Measurements from ENCODE around the gene FOXM1. TPM values are rescaled to one million over a fixed set of nuclear protein-coding genes. Genes with fewer than 3 reads are reported as not detected.

FOXM1 gene
- total RNA-seq, 1 donor from 2014 or later, result 14.3 TPM

- DNase-seq (ENCODE audit: low read depth), result no peak
- Histone ChIP-seq H3K4me3 (ENCODE audit: low read depth, low read length) (no peak overlapping the region), H3K36me3 (ENCODE audit: control insufficient read depth, insufficient read depth, low read length) (no peaks in the 10 kb centered on the region), H3K27me3 (ENCODE audit: control insufficient read depth, insufficient read depth, low read length) (no peaks in the 10 kb centered on the region)
- no peak for TF ChIP-seq CTCF (IDR thresholded peaks at IDR 0.05; ENCODE audit: insufficient read depth, low read length, poor library complexity, severe bottlenecking)
Observed at GRCh38 chr12:2844786-2845185, 32.2 kb downstream of the FOXM1 start.

- DNase-seq (ENCODE audit: low read depth), result no peak
- Histone ChIP-seq H3K27me3 (ENCODE audit: control insufficient read depth, insufficient read depth, low read length) (no peaks in the 10 kb centered on the region), H3K4me3 (ENCODE audit: low read depth, low read length) (no peak overlapping the region), H3K36me3 (ENCODE audit: control insufficient read depth, insufficient read depth, low read length) (no peaks in the 10 kb centered on the region)
- TF ChIP-seq CTCF (IDR thresholded peaks at IDR 0.05; ENCODE audit: insufficient read depth, low read length, poor library complexity, severe bottlenecking), result no peak
Observed at GRCh38 chr12:2842948-2843347, 34.0 kb downstream of the FOXM1 start.

- H3K36me3 ChIP-seq (ENCODE audit: control insufficient read depth, insufficient read depth, low read length), result no peaks in the 10 kb centered on the region
- no peak for TF ChIP-seq CTCF (IDR thresholded peaks at IDR 0.05; ENCODE audit: insufficient read depth, low read length, poor library complexity, severe bottlenecking)
- H3K4me3 ChIP-seq (ENCODE audit: low read depth, low read length), result no peak overlapping the region
- no peak for DNase-seq (ENCODE audit: low read depth)
- H3K27me3 ChIP-seq (ENCODE audit: control insufficient read depth, insufficient read depth, low read length), result peaks cover under 1% of the 10 kb centered on the region
Observed at GRCh38 chr12:2841056-2841650, 35.8 kb downstream of the FOXM1 start.

GRCh38 chr12:2836574-2836973 is 40.4 kb downstream of the FOXM1 start:
- H3K27me3 ChIP-seq (ENCODE audit: control insufficient read depth, insufficient read depth, low read length), result peaks cover 11% of the 10 kb centered on the region
- H3K36me3 ChIP-seq (ENCODE audit: control insufficient read depth, insufficient read depth, low read length), result no peaks in the 10 kb centered on the region
- no peak for TF ChIP-seq CTCF (IDR thresholded peaks at IDR 0.05; ENCODE audit: insufficient read depth, low read length, poor library complexity, severe bottlenecking)
- no peak for DNase-seq (ENCODE audit: low read depth)
- H3K4me3 ChIP-seq (ENCODE audit: low read depth, low read length), result no peak overlapping the region

- H3K27me3 ChIP-seq (ENCODE audit: control insufficient read depth, insufficient read depth, low read length), result peaks cover 11% of the 10 kb centered on the region
- DNase-seq (ENCODE audit: low read depth), result no peak
- H3K36me3 ChIP-seq (ENCODE audit: control insufficient read depth, insufficient read depth, low read length), result no peaks in the 10 kb centered on the region
- no peak overlapping the region for H3K4me3 ChIP-seq (ENCODE audit: low read depth, low read length)
- no peak for TF ChIP-seq CTCF (IDR thresholded peaks at IDR 0.05; ENCODE audit: insufficient read depth, low read length, poor library complexity, severe bottlenecking)
Observed at GRCh38 chr12:2835691-2836403, 41.1 kb downstream of the FOXM1 start.

All from kidney epithelial cell (primary cell).